Fibroblast of lung (primary cell): ENCODE measurements around the gene RPRD1A. TPM values are rescaled to one million over a fixed set of nuclear protein-coding genes. Genes with fewer than 3 reads are reported as not detected.

ENCODE experiments used
- DNase-seq, 2 donors: peaks; one replicate each; pipeline versions ENCODE4 v3.0.0 to v3.0.0-alpha.2; 2010; ENCODE audit warnings: low read depth in 2 of 2
- H2AFZ ChIP-seq: 2 replicates; pipeline ENCODE4 v1.5.1; 2012; ENCODE audit warnings: low read length, control low read depth, inconsistent platforms
- H3K27ac ChIP-seq: 2 replicates; pipeline ENCODE4 v1.5.1; 2011; ENCODE audit warnings: low read length, control low read depth; ENCODE audit not compliant: insufficient read depth
- H3K27me3 ChIP-seq: 2 replicates; pipeline ENCODE4 v1.5.1; 2011; ENCODE audit warnings: mild to moderate bottlenecking, low read length; ENCODE audit not compliant: control insufficient read depth, insufficient read depth
- H3K36me3 ChIP-seq: 2 replicates; pipeline ENCODE4 v1.5.1; 2011; ENCODE audit warnings: low read length; ENCODE audit not compliant: control insufficient read depth, insufficient read depth
- H3K4me1 ChIP-seq: 2 replicates; pipeline ENCODE4 v1.5.1; 2011; ENCODE audit warnings: low read length; ENCODE audit not compliant: control insufficient read depth, insufficient read depth; ENCODE audit errors: extremely low read depth
- H3K4me2 ChIP-seq: 2 replicates; pipeline ENCODE4 v1.5.1; 2011; ENCODE audit warnings: low read length, control low read depth; ENCODE audit not compliant: insufficient read depth; ENCODE audit errors: extremely low read depth
- H3K4me3 ChIP-seq, 4 experiments: fragments of 200-600 bp in 1 of 4; sonication (generic) in 1 of 4; replicated peaks in 1 of 4; 2 replicates each; pipeline ENCODE4 v1.5.1; 2011 to 2016; ENCODE audit warnings: low read length in 4 of 4, low read depth in 3 of 4, mild to moderate bottlenecking in 3 of 4, control low read depth in 2 of 4, inconsistent platforms in 1 of 4, mixed read lengths in 1 of 4; ENCODE audit not compliant: insufficient read depth in 1 of 4; ENCODE audit errors: control extremely low read depth in 1 of 4
- H3K79me2 ChIP-seq: 2 replicates; pipeline ENCODE4 v1.5.1; 2012; ENCODE audit warnings: mild to moderate bottlenecking, low read length, inconsistent platforms; ENCODE audit not compliant: control insufficient read depth, insufficient read depth
- H3K9ac ChIP-seq: 2 replicates; pipeline ENCODE4 v1.5.1; 2011; ENCODE audit warnings: mild to moderate bottlenecking, low read length, control low read depth; ENCODE audit not compliant: insufficient read depth
- H3K9me3 ChIP-seq: 2 replicates; pipeline ENCODE4 v1.5.1; 2012; ENCODE audit warnings: low read depth, low read length; ENCODE audit not compliant: control insufficient read depth, insufficient read depth
- H4K20me1 ChIP-seq: 2 replicates; pipeline ENCODE4 v1.5.1; 2011; ENCODE audit warnings: low read length; ENCODE audit not compliant: control insufficient read depth, insufficient read depth; ENCODE audit errors: extremely low read depth
- CTCF ChIP-seq, 2 donors: IDR thresholded peaks in 1 of 2; conservative IDR thresholded peaks in 1 of 2; 1 replicate in 1 of 2; 2 replicates in 1 of 2; pipeline ENCODE4 v1.5.1; 2011 to 2012; ENCODE audit warnings: low read length in 2 of 2, control low read depth in 1 of 2, inconsistent platforms in 1 of 2, low read depth in 1 of 2, mild to moderate bottlenecking in 1 of 2
- EZH2 ChIP-seq: IDR thresholded peaks from 2 replicates; pipeline ENCODE4 v1.5.1; 2012; ENCODE audit warnings: low read length, control low read depth, mild to moderate bottlenecking; ENCODE audit errors: missing control alignments
- polyA plus RNA-seq, 2 donors: library from polyadenylated mRNA; depleted of rRNA in 1 of 2; stranded (reverse) in 1 of 2; unstranded in 1 of 2; fragments of >200 nt; gene quantifications; 2 replicates each; pipeline ENCODE4 v1.2.1, GENCODE V29; 2011 to 2012; ENCODE audit warnings: missing spikeins in 1 of 2
- total RNA-seq: library from RNA; depleted of rRNA; stranded (reverse); fragments of >200 nt; gene quantifications from 2 replicates; pipeline ENCODE4 v1.2.1, GENCODE V29; 2014

The RPRD1A gene
- total and polyA plus RNA-seq, 2 donors (not counting 1 experiment from before 2014, with no cell fraction given), result 36.4 to 46.2 TPM

- Histone ChIP-seq H3K79me2 (no peaks in the 10 kb centered on the region), H4K20me1 (no peaks in the 10 kb centered on the region), H3K9ac (no peak overlapping the region), H3K36me3 (peaks cover 10% of the 10 kb centered on the region), H3K9me3 (no peaks in the 10 kb centered on the region), H2AFZ (no peak overlapping the region), H3K4me1 (no peaks in the 10 kb centered on the region), H3K4me3 (no peak overlapping the region), H3K4me2 (no peak overlapping the region), H3K27ac (no peak overlapping the region), H3K27me3 (no peaks in the 10 kb centered on the region)
- TF ChIP-seq EZH2, result no peak
- no peak for TF ChIP-seq CTCF (conservative IDR thresholded peaks at IDR 0.05 in 1 of 2, IDR thresholded peaks at IDR 0.05 in 1 of 2; ENCODE audit: low read depth in 1 of 2, low read length in 2 of 2)
- DNase-seq, result no peak
These were observed 46.9 kb upstream of the RPRD1A start for GRCh38 chr18:36114251-36114650.

- Histone ChIP-seq H3K9ac (no peak overlapping the region), H3K4me3 (no peak overlapping the region), H3K27ac (no peak overlapping the region), H3K9me3 (no peaks in the 10 kb centered on the region), H3K36me3 (peaks cover 10% of the 10 kb centered on the region), H3K27me3 (no peaks in the 10 kb centered on the region), H3K4me2 (no peak overlapping the region), H3K79me2 (no peaks in the 10 kb centered on the region), H4K20me1 (no peaks in the 10 kb centered on the region), H3K4me1 (no peaks in the 10 kb centered on the region), H2AFZ (no peak overlapping the region)
- no peak for TF ChIP-seq EZH2
- no peak for TF ChIP-seq CTCF (conservative IDR thresholded peaks at IDR 0.05 in 1 of 2, IDR thresholded peaks at IDR 0.05 in 1 of 2; ENCODE audit: low read depth in 1 of 2, low read length in 2 of 2)
- DNase-seq, result no peak
These were observed 44.9 kb upstream of the RPRD1A start for GRCh38 chr18:36112302-36112701.

GRCh38 chr18:36109737-36110136 is 42.4 kb upstream of the RPRD1A start:
- Histone ChIP-seq H3K27me3 (no peaks in the 10 kb centered on the region), H3K4me1 (no peaks in the 10 kb centered on the region), H3K27ac (no peak overlapping the region), H3K9ac (no peak overlapping the region), H3K36me3 (peaks cover 9% of the 10 kb centered on the region), H3K4me3 (no peak overlapping the region), H3K79me2 (no peaks in the 10 kb centered on the region), H4K20me1 (no peaks in the 10 kb centered on the region), H2AFZ (no peak overlapping the region), H3K4me2 (no peak overlapping the region), H3K9me3 (no peaks in the 10 kb centered on the region)
- no peak for DNase-seq
- TF ChIP-seq CTCF (conservative IDR thresholded peaks at IDR 0.05 in 1 of 2, IDR thresholded peaks at IDR 0.05 in 1 of 2; ENCODE audit: low read depth in 1 of 2, low read length in 2 of 2) (no peak), EZH2 (no peak)
